ENCODE results near the gene USH2A.

Gene USH2A

GRCh38 chr1:216281757-216282156 is 141.5 kb downstream of the USH2A start:
- DNase-seq: no peak

GRCh38 chr1:216270086-216270773 is 153.0 kb downstream of the USH2A start:
- DNase-seq: no peak

- DNase-seq: no peak
These were observed 161.6 kb downstream of the USH2A start for GRCh38 chr1:216261631-216262030.

GRCh38 chr1:216258856-216259255 is 164.4 kb downstream of the USH2A start:
- no peak for DNase-seq

- no peak for DNase-seq
These were observed 164.9 kb downstream of the USH2A start for GRCh38 chr1:216258386-216258785.

GRCh38 chr1:216250861-216251260 is 172.4 kb downstream of the USH2A start:
- no peak for DNase-seq

- no peak for DNase-seq
These were observed 174.6 kb downstream of the USH2A start for GRCh38 chr1:216248628-216249027.

- no peak for DNase-seq
These were observed 175.3 kb downstream of the USH2A start for GRCh38 chr1:216247937-216248336.

GRCh38 chr1:216246577-216247203 is 176.6 kb downstream of the USH2A start:
- DNase-seq: no peak

GRCh38 chr1:216238844-216239243 is 184.4 kb downstream of the USH2A start:
- DNase-seq: no peak

GRCh38 chr1:216237927-216238542 is 185.2 kb downstream of the USH2A start:
- DNase-seq: no peak

GRCh38 chr1:216224233-216224632 is 199.0 kb downstream of the USH2A start:
- no peak for DNase-seq

- no peak for DNase-seq
These were observed 199.8 kb downstream of the USH2A start for GRCh38 chr1:216223486-216223885.

GRCh38 chr1:216222288-216222687 is 201.0 kb downstream of the USH2A start:
- no peak for DNase-seq

GRCh38 chr1:216221260-216221700 is 202.0 kb downstream of the USH2A start:
- no peak for DNase-seq

- no peak for DNase-seq
These were observed 206.9 kb downstream of the USH2A start for GRCh38 chr1:216216305-216216704.

GRCh38 chr1:216215169-216215568 is 208.1 kb downstream of the USH2A start:
- DNase-seq: no peak

- DNase-seq: no peak
These were observed 210.4 kb downstream of the USH2A start for GRCh38 chr1:216212826-216213225.

GRCh38 chr1:216210081-216210480 is 213.2 kb downstream of the USH2A start:
- no peak for DNase-seq

- no peak for DNase-seq
These were observed 214.1 kb downstream of the USH2A start for GRCh38 chr1:216209125-216209524.

GRCh38 chr1:216207154-216207553 is 216.1 kb downstream of the USH2A start:
- no peak for DNase-seq

GRCh38 chr1:216205176-216205575 is 218.1 kb downstream of the USH2A start:
- DNase-seq: no peak

- no peak for DNase-seq
These were observed 221.3 kb downstream of the USH2A start for GRCh38 chr1:216201946-216202345.

- no peak for DNase-seq
These were observed 222.3 kb downstream of the USH2A start for GRCh38 chr1:216200941-216201340.

All from effector CD8-positive, alpha-beta T cell (primary cell).